GM19025 (cell line): ENCODE results near the gene CHST13.

ENCODE experiments used
- ATAC-seq: cut with Tn5 transposase; IDR thresholded peaks from one replicate; pipeline ENCODE4 v1.9.1; 2021; ENCODE audit warnings: mild to moderate bottlenecking, low read depth, moderate library complexity; ENCODE audit not compliant: unreplicated experiment

CHST13 gene

DNA sequence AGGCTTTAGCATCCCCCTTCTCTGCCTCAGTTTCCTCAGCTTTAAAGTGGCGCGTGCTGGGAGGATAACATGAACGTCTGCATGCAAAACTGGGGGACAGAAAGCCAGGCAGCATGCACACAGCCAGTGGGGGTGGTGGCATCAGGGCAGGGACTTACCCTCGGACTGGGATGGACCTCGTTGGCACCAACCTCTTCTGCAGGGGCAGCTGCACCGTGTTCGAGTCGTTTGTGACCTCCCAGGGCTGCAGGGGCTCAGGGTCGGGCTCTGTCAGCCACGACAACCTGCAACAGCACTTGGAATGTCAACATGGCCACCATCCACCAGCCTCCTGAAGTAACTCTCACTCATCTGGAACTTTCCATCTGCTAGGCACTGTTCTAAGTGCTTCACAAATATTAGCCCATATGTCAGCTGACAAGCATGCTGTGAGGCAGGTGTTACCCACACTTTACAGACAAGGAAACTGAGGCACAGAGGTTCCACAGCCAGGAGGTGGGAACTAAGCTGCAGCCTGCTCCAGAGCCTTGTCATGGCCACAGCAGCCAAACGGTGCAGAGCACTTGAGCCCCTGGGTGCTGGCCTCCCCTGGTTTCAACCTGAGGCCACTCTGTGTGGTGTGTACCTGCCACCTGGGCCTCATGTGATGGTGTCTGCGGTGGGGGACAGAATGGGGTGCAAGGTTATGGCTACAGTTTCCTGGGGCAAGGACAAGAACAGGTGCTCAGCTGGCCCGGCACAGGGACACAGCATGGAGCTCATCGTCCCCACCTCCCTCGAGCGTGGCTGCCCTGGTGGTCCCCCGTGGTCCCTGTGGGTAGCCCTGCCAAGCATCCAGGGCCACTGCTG is 28.1 kb downstream of the CHST13 start:
- no peak for ATAC-seq

DNA sequence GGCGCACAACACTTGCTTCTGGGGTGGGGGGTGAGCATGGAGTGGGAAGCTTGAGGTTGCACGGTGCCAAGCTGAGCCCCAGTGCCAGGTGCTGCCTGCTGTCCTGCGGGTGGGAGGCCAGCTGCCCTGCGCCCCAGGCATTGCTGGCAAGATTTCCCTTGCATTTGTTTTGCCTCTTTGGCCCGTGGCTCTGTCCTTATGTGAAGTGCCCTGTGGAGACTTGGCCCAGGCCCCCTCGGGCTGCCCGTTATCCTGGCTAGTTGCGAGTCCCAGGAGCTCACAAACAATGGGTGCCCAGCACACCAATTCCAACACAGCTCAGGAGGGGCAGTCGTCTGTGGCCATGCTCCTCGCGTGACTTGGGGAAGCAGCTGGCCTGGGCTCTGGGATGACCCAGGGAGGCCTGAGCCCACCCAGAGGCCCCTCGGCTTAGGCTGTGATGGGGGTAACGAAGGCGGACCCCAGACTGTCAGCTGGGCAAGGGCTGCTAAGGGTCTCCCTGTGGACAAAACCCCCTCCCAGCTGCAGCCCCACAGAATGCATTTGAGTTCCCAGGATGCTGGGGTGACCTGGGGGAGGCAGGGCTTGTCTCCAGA is 28.8 kb downstream of the CHST13 start:
- no peak for ATAC-seq

DNA sequence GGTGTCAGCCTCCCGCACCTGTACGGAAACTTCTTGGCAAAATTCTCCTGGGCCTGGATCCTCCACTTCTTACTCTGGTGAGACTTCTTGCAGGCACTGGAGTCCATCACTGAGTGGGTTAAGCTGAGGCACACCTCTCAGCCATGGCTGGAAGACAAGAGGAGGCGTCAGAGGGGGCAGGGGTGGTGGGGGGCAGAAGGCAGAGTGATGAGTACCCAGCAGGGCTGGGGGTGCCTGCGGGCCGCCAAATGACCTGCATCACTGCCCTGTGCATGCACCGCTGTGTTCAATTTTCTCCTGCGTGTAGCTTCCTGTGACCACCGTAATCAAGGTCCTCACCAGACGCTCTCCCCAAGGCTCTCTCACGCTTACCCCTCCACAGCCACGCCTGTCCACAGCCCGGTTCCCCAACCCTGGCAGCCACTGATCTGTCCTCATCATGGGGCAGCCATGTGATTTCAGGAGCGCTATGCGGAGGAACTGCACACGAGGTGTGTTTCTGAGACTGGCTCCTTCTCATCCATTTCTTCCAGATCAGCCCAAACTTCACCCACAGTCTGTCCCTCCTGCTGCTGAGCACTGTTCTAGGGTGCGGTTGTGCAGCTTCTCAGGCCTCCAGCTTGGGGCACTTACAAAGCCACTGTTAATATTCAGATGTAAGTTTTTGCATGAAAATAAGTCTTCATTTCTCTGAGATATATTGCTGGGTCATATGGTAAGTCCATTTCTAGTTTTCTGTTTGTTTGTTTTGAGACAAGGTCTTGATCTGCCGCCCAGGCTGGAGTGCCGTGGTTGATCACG is 29.5 kb downstream of the CHST13 start:
- no peak for ATAC-seq

DNA sequence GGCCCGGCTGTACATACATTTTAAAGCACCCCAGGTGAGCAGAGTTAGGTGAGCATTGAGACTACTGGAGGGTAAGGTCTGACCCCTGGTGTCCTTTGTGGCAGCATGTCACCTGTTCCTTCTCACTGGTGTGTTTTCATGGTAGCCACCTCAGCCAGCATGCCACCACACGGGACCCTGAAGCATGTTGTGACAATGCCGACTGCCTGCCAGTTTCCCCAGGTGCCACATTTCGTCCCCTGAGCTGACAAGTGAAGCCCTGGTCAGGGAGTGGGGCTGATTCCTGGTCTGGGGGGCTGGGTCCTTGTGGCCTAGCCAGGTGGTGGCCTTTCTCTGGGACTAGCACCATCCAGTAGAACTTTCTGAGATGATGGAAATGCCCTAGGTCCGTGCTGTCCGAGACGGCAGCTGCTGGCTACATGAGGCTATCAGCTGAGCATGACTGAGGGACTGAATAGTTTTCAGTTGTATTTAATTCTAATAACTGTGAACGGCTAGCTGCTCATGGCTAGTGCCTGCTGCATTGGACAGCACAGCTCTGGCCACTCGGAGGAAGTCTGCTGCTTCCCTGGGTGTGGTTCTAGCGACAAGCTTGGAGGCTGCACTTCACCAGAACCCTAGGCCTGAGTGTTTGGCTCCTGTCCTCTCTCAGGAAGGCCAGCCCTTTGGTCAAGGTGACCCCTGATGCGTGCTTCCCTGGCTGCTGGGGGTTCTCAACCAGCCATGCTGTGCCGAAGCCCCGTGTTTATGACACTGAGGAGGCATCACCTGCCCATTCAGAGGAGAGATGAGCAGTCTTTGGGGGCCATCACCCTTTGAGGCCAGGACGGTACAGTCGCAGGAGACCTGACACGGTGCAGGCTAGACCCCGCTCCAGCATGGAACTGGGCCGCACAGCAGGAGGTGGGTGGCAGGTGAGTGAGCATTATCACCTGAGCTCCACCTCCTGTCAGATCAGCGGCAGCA is 30.9 kb downstream of the CHST13 start:
- ATAC-seq = no peak

DNA sequence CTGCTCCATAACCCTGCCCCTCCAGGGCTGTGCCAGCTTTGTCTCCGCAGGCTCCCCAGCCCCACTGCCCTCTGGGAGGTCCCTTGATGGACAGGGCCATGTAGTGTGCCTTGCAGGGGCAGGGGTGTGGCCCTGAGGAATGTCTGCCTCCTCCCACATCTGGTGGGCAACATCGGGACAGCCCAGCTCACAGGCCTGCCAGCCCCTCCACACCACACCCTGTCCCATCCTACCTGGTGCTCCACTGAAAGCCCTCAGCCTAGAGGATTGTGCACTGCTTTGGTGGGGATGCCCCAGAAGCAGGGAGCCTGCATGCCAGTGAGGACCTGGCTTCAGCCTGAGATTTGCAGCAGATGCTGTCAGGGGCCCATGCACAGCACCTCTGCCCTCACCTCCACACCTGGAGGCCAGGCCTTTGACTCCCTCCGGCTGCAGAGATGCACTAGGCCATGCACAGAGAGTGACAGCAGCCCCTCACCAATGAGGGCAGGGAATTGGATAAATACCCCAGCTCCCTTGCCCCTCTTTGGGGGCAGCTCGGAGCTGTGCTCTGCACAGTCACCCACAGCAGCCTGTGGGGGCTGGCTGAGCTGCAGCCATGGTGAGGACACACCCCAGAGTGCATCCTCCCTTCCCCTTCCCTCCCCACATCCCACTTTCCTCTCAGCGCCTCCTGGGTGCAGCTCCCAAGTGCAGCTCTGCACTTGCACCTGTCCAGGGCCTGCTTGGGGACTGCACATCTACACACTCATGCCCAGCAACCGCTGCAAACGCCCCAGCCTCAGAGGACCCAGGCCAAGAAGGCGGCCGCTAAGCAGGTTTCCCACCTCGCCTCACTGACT is 32.1 kb downstream of the CHST13 start:
- ATAC-seq = no peak

DNA sequence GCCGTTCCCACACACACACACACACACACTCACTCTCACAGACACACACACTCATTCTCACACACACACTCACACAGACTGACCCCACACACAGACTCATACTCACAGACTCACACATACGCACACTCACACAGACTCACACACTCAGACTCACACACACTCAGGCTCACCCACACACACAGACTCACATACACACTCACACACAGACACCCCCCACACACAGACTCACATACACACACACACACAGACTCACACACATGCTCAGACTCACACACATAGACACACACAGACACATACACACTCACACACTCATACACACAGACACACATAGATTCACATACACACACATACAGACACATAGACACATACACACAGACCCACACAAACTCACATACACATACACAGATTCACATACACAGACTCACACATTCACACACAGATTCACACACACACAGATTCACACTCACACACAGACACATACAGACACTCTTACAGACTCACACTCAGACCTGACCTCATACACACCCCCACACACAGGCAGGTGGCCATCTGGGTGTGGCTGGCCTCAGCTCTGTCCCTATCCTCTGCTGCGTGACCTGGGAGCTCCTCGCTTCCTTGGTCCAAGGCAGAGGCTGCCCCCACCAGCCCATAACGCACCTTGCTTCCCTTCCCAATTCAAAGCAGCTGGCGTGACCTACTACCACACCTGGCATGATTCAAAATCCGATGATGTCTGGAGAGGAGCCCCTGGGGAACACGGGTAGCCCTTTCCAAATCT is 32.9 kb downstream of the CHST13 start:
- ATAC-seq = no peak

DNA sequence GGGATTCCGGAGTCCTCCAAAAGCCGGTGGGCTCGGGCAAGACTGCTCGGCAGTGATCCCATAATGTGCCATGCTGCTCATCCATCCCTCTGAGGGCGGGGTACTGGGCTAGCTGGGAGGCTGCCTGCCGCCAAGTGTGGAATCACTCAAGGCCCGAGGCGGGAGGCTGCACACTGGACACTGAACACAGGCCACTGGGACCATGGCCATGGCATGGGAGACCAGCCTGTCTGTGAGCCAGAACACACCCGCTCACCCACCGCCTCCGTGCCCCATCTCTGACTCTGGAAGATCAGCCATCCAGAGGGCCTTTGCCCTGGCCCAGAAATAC is 33.4 kb downstream of the CHST13 start:
- ATAC-seq = no peak

DNA sequence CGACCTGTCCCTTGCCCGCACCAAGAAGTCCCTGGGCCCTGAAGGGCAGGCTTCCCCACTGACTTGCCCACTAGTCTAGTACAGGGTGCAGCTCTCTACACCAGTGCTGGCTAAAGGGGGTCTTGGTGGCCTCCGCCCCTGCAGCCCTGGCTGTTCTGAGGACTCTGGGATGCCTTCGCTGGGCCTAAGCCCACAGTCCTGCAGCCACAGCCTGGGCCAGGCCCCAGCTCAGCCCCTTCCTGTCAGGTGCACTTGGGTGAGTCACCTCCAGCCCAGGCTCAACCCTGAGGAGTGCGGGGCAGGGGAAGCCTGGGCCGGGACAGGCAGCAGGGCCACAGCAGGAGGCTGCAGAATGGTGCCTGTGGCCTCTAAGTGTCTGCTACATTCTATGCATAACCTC is 33.8 kb downstream of the CHST13 start:
- ATAC-seq = no peak

DNA sequence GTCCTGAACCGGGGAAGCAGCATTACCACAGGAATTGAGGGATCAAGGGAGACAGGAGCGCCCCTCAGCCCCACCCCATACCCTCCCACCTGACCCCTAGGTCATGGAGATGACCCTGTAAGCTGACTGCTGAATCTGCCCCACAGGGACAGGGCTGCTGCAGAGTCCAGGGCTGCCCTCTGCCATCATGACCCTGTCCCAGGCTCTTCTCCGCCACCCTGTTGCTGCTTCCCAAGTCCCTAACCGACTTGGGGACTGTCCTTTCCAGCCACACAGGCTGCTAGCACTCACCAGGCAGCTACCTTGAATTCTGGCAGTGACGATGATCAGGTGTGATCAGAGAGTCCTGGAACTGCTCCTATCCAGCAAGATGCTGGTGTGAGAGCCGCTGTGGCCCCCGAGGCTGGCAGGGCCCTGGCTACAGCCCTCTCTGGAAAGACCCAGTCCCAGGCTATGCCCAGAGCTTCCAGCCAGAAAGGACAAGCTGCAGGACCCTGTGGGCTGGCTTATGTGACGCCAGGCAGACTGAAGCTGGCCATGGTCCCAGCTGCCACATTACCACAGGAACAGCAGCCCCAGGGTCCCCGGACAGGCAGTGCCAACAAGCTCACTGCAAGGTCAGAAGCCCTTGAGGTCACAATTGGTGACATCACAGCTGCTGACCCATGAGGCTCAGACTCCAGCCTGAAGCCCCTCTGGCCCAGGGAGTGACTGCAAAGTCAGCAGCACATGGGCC is 34.5 kb downstream of the CHST13 start, which contains the start of gene C3orf22:
C3orf22 (minus strand) TSS at position 597 of the 736 bp plus-strand sequence. CDS start 5,542 bp downstream, outside the sequence.
- no peak for ATAC-seq

DNA sequence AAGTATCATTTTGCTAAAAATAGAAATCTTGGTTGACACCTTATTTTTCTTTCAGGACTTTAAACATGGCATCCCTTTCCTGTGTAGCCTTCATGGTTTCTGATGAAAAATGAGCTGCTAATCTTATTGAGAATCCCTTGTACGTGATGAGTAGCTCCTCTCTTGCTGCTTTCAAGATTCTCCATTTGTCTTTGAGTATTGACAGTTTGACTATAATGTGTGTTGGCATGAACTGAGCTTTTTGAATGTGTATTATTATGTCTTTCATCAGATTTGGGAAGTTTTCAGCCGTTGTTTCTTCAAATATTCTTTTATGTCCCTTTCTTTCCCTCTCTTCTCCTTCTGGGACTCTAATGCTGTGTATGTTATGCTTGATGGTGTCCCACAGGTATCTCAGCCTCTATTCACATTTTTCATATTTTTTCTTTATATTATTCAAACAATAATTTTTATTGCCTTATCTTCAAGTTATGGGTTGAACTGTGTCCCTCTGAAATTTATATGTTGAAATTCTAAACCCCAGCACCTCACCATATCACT is 38.9 kb downstream of the CHST13 start:
- ATAC-seq = no peak

DNA sequence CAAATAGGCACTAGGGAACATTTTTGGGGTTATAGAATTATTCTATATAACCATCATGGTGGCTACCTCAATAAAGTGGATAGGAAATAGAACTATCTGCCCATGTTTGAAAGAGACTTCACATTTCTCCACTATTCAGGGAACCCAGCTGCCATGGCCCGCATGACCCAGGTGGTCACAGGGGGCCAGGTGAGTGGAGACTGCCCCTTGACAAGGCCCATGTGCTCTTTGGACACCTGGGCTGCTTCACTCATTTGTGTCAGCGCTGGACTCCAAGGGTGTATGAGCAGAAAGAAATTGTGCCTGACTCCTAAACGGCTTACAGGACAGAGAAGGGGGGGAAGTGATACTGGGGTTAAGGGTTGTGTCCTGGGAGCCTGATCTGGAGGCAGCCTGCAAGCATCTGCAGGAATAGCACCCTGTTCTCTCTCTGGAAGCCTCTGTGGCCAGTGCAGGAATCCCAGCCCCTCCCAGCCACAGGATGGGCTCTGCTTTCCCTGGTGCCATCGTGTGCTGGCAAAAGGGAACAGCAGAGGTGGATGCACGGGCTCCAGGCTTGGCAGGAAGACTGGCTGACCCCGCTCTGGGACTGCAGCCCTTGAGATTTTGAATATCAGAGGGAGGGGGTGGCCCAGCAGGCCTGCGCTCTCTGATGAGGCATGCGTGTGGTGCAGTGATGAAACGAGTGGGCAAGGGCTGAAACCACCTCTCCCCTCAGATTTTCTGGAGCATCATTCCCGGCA is 43.9 kb downstream of the CHST13 start:
- ATAC-seq = no peak

DNA sequence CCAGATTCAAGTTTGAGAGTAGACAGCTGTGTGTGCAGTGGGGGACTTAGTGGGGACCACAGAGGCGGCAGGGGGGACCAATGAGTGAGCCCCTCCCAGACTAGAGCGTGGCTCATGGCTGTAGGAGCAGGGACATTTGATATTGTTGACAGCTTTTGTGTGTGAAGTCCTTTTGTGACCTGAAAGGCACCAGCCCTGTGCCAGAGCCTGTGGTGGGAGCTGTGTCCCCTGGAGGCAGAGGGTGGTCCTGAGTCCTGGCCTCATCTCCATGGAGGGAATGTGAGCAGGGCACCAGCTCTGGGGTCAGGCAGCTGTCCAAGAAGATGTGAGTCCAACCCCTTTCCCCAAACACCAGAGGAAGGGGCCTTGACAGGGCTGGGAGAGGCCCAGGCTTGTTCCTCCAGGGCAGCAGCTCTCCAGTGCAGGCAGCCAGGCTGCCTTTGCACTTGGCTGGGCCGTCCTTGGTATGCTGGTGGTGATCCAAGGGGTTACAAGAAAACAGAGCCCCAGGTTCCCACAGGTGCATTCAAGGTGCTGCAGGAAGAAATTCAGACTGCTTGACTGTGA is 44.9 kb downstream of the CHST13 start:
- ATAC-seq = no peak

DNA sequence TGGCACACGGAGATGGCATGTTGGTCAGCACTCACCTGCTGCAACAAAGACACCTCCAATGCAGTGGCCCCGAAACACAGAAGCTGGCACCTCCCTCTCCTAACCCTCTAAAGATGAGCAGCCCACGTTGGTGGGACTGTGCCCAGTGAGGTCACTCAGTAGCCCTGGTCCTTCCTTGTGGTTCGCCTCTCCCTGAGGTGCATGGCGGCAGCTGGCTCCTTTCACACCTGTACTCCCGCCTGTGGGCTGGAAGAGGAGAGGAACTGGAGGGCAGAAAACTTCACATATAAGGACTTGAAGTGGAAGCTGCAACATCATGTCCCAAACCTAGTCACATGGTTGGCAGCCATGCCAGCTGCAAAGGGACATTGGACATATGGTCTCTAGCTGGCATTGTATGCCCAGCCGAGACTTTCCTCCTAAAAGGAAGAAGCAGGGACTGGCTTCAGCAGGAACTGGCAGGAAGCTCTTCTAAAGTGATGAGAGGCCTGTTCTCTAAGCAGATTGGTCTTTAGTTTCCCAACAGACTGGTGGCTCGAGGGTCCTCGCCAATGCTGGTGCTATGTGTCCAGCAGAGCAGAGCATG is 45.5 kb downstream of the CHST13 start:
- ATAC-seq = no peak

DNA sequence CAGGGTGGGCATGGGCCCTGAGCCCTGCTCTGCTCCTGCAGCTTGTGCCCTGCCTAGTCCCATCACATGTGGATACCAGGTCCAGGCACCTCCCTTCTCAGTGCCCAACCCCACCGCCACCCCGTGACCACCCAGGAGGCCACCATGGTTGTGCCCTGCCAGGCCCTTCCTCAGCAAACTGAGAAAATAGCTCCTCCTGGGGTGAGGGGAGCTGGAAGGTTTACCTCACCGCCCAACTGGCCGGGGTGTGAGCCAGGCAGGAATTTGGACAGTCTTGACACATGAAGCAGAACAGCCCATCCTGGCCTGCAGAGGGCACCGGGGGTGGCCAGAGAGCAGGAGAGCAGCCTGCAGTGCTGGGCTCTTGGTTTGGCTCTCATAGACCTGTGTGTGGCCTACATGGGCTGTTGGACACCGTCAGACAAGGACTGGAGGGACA is 46.2 kb downstream of the CHST13 start:
- ATAC-seq = no peak

DNA sequence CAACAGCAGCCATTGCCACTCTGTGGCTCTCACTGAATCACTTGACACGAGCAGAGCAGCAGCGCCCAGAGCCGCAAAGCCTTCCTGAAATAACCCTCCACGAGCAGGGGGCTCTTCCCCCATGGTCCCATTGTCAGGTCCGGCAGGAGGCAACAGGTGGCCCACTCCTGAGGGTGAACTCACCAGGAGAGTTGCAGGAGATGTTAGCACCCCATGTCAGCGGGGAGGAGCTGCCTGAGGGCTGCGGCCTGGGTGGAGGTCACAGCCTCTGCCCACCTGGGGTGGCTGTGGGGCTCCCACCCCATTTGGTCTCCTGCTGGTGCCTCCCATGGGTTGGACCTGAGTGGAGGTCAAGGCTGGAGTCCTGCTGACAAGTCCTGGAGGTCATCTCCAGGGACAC is 47.1 kb downstream of the CHST13 start:
- ATAC-seq = no peak

DNA sequence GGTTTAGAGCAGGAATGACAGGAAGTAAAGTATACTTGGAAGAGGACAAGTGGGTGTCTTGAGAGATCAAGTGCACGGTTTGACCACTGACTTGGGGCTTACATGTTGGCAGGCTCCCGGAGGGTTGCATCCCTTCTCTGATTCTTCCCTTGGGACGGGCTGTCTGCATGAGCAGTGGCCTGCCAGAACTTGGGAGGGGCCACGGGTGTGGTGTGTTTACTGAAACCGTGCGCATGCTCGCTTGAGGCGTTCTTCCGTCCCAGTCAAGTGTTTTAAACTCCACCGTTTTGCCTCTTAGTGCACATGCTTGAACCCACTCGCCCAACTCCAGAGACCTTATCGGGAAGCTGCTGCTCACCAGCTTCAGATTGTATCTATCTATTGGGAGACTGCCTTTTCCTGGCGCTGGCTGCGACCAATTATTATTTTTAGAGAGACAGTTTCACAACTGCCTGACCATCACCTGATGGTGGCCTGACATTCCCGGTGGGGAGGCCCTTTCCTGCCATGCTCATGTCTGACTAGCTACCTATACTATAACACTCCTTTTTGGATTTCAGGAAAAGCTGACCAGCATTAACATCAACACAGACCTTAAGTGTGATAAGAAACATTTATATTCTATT is 49.6 kb downstream of the CHST13 start:
- ATAC-seq = no peak
